MG63 (cell line): ENCODE measurements around the gene CHMP6. TPM values are rescaled to one million over a fixed set of nuclear protein-coding genes. Genes with fewer than 3 reads are reported as not detected.
A peak's percentile ranks its signal among the peaks of the same experiment; 100 is the strongest.

Experiments used
- DNase-seq: peaks from one replicate; pipeline ENCODE4 v3.0.0-alpha.2; 2020
- H3K27me3 ChIP-seq: fragments of 250-450 bp; sonication (Bioruptor Pico); 2 replicates; pipeline ENCODE4 v1.5.1; 2020; ENCODE audit warnings: mild to moderate bottlenecking, moderate library complexity
- H3K36me3 ChIP-seq: fragments of 250-450 bp; sonication (Bioruptor Pico); 2 replicates; pipeline ENCODE4 v1.5.1; 2020; ENCODE audit warnings: mild to moderate bottlenecking, moderate library complexity
- H3K4me3 ChIP-seq: fragments of 250-450 bp; sonication (Bioruptor Pico); 2 replicates; pipeline ENCODE4 v1.5.1; 2020; ENCODE audit warnings: mild to moderate bottlenecking, moderate library complexity
- H3K9me3 ChIP-seq: fragments of 250-450 bp; sonication (Bioruptor Pico); 2 replicates; pipeline ENCODE4 v1.5.1; 2020; ENCODE audit warnings: mild to moderate bottlenecking, moderate library complexity
- total RNA-seq: library from RNA; depleted of rRNA; stranded (reverse); fragments of >200 nt; shearing (Covaris generic); gene quantifications from 2 replicates; pipeline ENCODE4 v1.2.3, GENCODE V29; 2014; ENCODE audit warnings: low replicate concordance

Gene CHMP6
- total RNA-seq, 1 experiment from 2014 or later: 74.3 TPM

GRCh38 chr17:80997424-80998117, 5.9 kb downstream of the CHMP6 start:
- no peak for DNase-seq
- Histone ChIP-seq H3K36me3 (peaks cover 24% of the 10 kb centered on the region), H3K27me3 (no peaks in the 10 kb centered on the region), H3K9me3 (no peaks in the 10 kb centered on the region), H3K4me3 (no peak overlapping the region)

GRCh38 chr17:80998118-80998747, 6.6 kb downstream of the CHMP6 start:
- Histone ChIP-seq H3K9me3 (no peaks in the 10 kb centered on the region), H3K27me3 (peaks cover 6% of the 10 kb centered on the region), H3K36me3 (peaks cover 24% of the 10 kb centered on the region), H3K4me3 (no peak overlapping the region)
- DNase-seq: no peak

- Histone ChIP-seq H3K36me3 (peaks cover 24% of the 10 kb centered on the region), H3K27me3 (peaks cover 13% of the 10 kb centered on the region), H3K4me3 (no peak overlapping the region), H3K9me3 (no peaks in the 10 kb centered on the region)
- DNase-seq: no peak
These were observed 7.3 kb downstream of the CHMP6 start for GRCh38 chr17:80998748-80999535.

GRCh38 chr17:80999536-81000333, 8.1 kb downstream of the CHMP6 start:
- Histone ChIP-seq H3K4me3 (no peak overlapping the region), H3K36me3 (peaks cover 24% of the 10 kb centered on the region), H3K9me3 (no peaks in the 10 kb centered on the region), H3K27me3 (peaks cover 18% of the 10 kb centered on the region)
- no peak for DNase-seq

GRCh38 chr17:81000334-81000630, 8.6 kb downstream of the CHMP6 start:
- H3K4me3 ChIP-seq: no peak overlapping the region
- H3K27me3 ChIP-seq: peaks cover 24% of the 10 kb centered on the region
- no peak for DNase-seq
- no peaks in the 10 kb centered on the region for H3K9me3 ChIP-seq
- H3K36me3 ChIP-seq: peaks cover 19% of the 10 kb centered on the region

- Histone ChIP-seq H3K36me3 (peaks cover 14% of the 10 kb centered on the region), H3K9me3 (no peaks in the 10 kb centered on the region), H3K4me3 (no peak overlapping the region), H3K27me3 (peaks cover 27% of the 10 kb centered on the region)
- DNase-seq: no peak
These were observed 9.2 kb downstream of the CHMP6 start for GRCh38 chr17:81000631-81001357.

GRCh38 chr17:81002013-81002384, 10.4 kb downstream of the CHMP6 start:
- Histone ChIP-seq H3K36me3 (peaks cover 8% of the 10 kb centered on the region), H3K4me3 (no peak overlapping the region), H3K27me3 (peaks cover 39% of the 10 kb centered on the region), H3K9me3 (no peaks in the 10 kb centered on the region)
- DNase-seq: no peak

GRCh38 chr17:81002409-81003361, 11.0 kb downstream of the CHMP6 start:
- Histone ChIP-seq H3K27me3 (peaks cover 39% of the 10 kb centered on the region), H3K4me3 (no peak overlapping the region), H3K9me3 (no peaks in the 10 kb centered on the region), H3K36me3 (peaks cover 8% of the 10 kb centered on the region)
- DNase-seq: peak; percentile 74

GRCh38 chr17:81003711-81004475, 12.3 kb downstream of the CHMP6 start:
- Histone ChIP-seq H3K36me3 (peaks cover under 1% of the 10 kb centered on the region; the same call in 1 of the 2 replicates), H3K27me3 (peaks cover 41% of the 10 kb centered on the region), H3K4me3 (peak overlapping the region; percentile 13; the same call in 1 of the 2 replicates), H3K9me3 (no peaks in the 10 kb centered on the region; the same call in 1 of the 2 replicates)
- no peak for DNase-seq

- Histone ChIP-seq H3K36me3 (no peaks in the 10 kb centered on the region), H3K9me3 (peaks cover 11% of the 10 kb centered on the region), H3K4me3 (no peak overlapping the region), H3K27me3 (peaks cover 41% of the 10 kb centered on the region)
- DNase-seq: no peak
These were observed 15.2 kb downstream of the CHMP6 start for GRCh38 chr17:81006891-81007290.

- Histone ChIP-seq H3K27me3 (peaks cover 36% of the 10 kb centered on the region), H3K36me3 (no peaks in the 10 kb centered on the region)
These were observed 16.5 kb downstream of the CHMP6 start for GRCh38 chr17:81008140-81008539.

GRCh38 chr17:81009136-81009535, 17.5 kb downstream of the CHMP6 start:
- no peaks in the 10 kb centered on the region for H3K36me3 ChIP-seq
- no peak overlapping the region for H3K4me3 ChIP-seq
- peaks cover 28% of the 10 kb centered on the region for H3K27me3 ChIP-seq

More at GRCh38 chr17:81008140-81008539, 16.5 kb downstream of the CHMP6 start:
- H3K9me3 ChIP-seq: peaks cover 11% of the 10 kb centered on the region
- DNase-seq: no peak
- H3K4me3 ChIP-seq: no peak overlapping the region

GRCh38 chr17:81010935-81011334, 19.3 kb downstream of the CHMP6 start:
- Histone ChIP-seq H3K36me3 (no peaks in the 10 kb centered on the region), H3K9me3 (peaks cover 11% of the 10 kb centered on the region), H3K4me3 (no peak overlapping the region), H3K27me3 (peaks cover 13% of the 10 kb centered on the region)
- DNase-seq: no peak

More at GRCh38 chr17:81009136-81009535, 17.5 kb downstream of the CHMP6 start:
- DNase-seq: no peak
- H3K9me3 ChIP-seq: peaks cover 11% of the 10 kb centered on the region

GRCh38 chr17:81011951-81012350, 20.3 kb downstream of the CHMP6 start:
- peaks cover 17% of the 10 kb centered on the region for H3K9me3 ChIP-seq
- H3K36me3 ChIP-seq: no peaks in the 10 kb centered on the region; the same call in 1 of the 2 replicates
- peaks cover 3% of the 10 kb centered on the region for H3K27me3 ChIP-seq
- H3K4me3 ChIP-seq: no peak overlapping the region
- DNase-seq: no peak
